Adrenal gland (tissue), 5 donors: ENCODE measurements around the gene TFF1.

Source experiments
- CTCF ChIP-seq, 6 experiments: fragments of 450-650 bp in 4 of 6; fragments of 200-600 bp in 2 of 6; sonication (generic) in 1 of 6; IDR thresholded peaks; 1 replicate in 5 of 6; 2 replicates in 1 of 6; pipeline versions ENCODE4 v1.5.1 to v1.8.0; 2016 to 2021; ENCODE audit warnings: antibody characterized with exemption in 6 of 6, mild to moderate bottlenecking in 2 of 6, moderate library complexity in 1 of 6
- POLR2A ChIP-seq, 2 donors: fragments of 450-650 bp; IDR thresholded peaks; one replicate each; pipeline ENCODE4 v1.6.1; 2017; ENCODE audit warnings: antibody characterized with exemption in 2 of 2, mild to moderate bottlenecking in 2 of 2, moderate library complexity in 1 of 2
- donor health status: DM: no; HTN: no; CAD: no.

- no peak for TF ChIP-seq CTCF (IDR thresholded peaks at IDR 0.05)
- no peak for TF ChIP-seq POLR2A (IDR thresholded peaks at IDR 0.05)
Observed at GRCh38 chr21:42364304-42364865, 1.9 kb downstream of the TFF1 start.
